Activated T-cell treated with anti-CD3 and anti-CD28 coated beads, Interleukin-2, amount 50 U/mL, for 4 hours (primary cell): ENCODE measurements around the gene AGL. TPM values are rescaled to one million over a fixed set of nuclear protein-coding genes. Genes with fewer than 3 reads are reported as not detected.
A peak's percentile ranks its signal among the peaks of the same experiment; 100 is the strongest.
"Not testable (repeated sequence)": the region's sequence is repeated elsewhere in the genome, so short reads cannot be mapped to it uniquely, and the experiment has no call there.

ENCODE experiments used
- ATAC-seq, 2 donors: fragments of 200-7000 bp; cut with Tn5 transposase; one replicate each; pipeline ENCODE4 v1.10.0; 2021
- DNase-seq: peaks from one replicate; pipeline ENCODE4 v3.0.0-alpha.2; 2020
- H3K27me3 Mint-ChIP-seq: one replicate; pipeline ENCODE4 v1.8.0; 2021; ENCODE audit warnings: low read depth, mixed read lengths
- H3K36me3 Mint-ChIP-seq: one replicate; pipeline ENCODE4 v1.8.0; 2022; ENCODE audit warnings: mixed read lengths; ENCODE audit not compliant: insufficient read depth
- H3K4me1 Mint-ChIP-seq: one replicate; pipeline ENCODE4 v1.8.0; 2021; ENCODE audit warnings: low read depth, mixed read lengths
- H3K4me3 Mint-ChIP-seq: one replicate; pipeline ENCODE4 v1.8.0; 2021; ENCODE audit warnings: mild to moderate bottlenecking, moderate library complexity, mixed read lengths
- H3K9me3 Mint-ChIP-seq: one replicate; pipeline ENCODE4 v1.8.0; 2021; ENCODE audit warnings: mixed read lengths
- total RNA-seq, 3 donors: library from RNA; stranded (reverse); gene quantifications; one replicate each; pipeline ENCODE4 v1.2.1, GENCODE V29; 2021

AGL gene
- total RNA-seq, 3 donors from 2014 or later = 13.8 to 16.1 (median 14.8) TPM

DNA sequence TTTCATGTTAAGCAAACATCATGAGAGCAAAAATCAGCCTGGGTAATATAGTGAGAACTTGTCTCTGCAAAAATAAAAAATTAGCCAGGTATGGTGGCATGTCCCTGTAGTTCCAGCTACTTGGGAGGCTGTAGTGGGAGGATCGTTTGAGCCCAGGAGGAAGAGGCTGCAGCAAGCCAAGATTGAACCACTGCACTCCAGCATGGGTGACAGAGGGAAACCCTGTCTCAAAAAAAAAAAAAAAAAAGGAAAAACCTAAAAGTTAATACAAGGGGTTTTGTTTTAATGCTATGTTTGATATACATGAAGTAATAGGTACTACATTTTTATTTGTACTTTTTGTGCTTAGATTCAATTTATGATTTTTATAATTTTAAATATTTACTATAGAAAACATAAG is 92.6 kb downstream of the AGL start:
- no peaks in the 10 kb centered on the region for H3K36me3 Mint-ChIP-seq
- H3K4me1 Mint-ChIP-seq = no peaks in the 10 kb centered on the region
- H3K27me3 Mint-ChIP-seq = peaks cover 2% of the 10 kb centered on the region
- ATAC-seq = no peak
- H3K4me3 Mint-ChIP-seq = no peak overlapping the region
- DNase-seq = no peak
- H3K9me3 Mint-ChIP-seq = no peaks in the 10 kb centered on the region

DNA sequence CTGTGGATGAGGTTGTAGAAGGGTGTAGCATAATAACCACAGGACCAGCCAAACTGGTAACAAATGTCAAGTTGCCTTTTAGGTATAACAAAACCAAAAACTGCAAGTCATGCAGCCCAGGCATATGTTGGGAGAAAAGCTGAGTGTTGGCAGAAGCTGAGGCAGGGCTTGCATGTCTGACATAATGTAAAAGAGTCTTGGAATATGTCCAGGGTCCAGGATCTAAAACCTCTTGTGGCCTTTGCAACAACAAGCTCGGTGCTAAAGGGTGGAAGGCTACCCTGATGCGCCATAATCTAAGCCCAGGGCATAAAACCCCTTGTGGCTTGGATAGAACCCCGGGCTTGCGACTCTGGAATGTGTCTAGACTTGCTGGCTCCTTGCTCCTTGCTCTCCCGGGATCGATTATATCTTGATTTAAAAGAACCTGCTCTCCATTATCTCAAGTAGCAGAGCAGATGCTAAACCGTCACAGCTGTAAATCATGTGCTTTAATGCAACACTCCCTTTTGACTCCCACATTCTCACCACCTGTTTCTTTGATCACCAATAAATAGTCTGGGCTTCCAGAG is 93.1 kb downstream of the AGL start:
- H3K36me3 Mint-ChIP-seq = no peaks in the 10 kb centered on the region

DNA sequence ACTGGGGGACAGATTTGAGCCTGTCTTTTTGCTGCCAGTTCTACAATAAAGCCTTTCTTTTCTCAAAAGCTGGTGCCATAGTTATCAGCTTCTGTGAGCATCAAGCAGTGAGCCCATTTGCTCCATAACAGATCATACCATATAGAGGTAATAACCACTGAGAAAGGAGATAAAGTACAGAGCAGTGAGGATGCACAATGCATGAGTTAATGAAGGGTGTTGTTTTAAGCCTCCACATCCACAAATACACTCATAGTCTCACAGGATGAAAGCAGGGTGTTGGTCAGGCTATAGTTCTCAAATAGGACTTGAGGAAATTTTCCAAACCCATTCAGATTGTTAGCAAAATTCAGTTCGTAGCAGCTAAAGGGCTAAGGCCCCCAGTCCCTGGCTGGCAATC is 94.0 kb downstream of the AGL start:
- Mint-ChIP-seq H3K36me3 (no peaks in the 10 kb centered on the region), H3K9me3 (no peaks in the 10 kb centered on the region), H3K4me3 (no peak overlapping the region), H3K4me1 (no peaks in the 10 kb centered on the region), H3K27me3 (peaks cover 2% of the 10 kb centered on the region)
- DNase-seq (no peak), ATAC-seq (no peak)

More for the DNA sequence above, 93.1 kb downstream of the AGL start:
- H3K9me3 Mint-ChIP-seq = no peaks in the 10 kb centered on the region
- DNase-seq = no peak
- peaks cover 2% of the 10 kb centered on the region for H3K27me3 Mint-ChIP-seq
- no peak overlapping the region for H3K4me3 Mint-ChIP-seq
- no peak for ATAC-seq
- H3K4me1 Mint-ChIP-seq = no peaks in the 10 kb centered on the region

DNA sequence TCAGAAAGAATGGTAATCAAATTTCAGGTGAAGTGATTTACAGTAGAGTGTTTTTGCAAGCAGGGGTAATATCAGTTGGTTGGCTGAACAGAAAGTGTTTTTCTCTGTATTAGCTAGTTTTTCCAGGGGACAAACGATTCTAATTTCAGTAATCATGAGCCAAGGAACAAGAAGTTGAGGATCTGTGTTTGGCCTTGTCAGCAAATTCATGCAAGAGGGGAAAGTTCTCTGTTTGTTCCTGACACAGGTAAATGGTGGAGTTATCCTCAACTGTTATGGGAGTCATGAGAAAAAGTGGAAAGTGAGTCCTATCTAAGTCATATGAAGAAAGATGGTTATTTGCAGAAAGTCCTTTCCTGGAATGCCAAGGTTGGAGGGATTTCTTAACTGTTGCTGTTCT is 95.0 kb downstream of the AGL start:
- no peak overlapping the region for H3K4me3 Mint-ChIP-seq
- no peak for ATAC-seq
- no peaks in the 10 kb centered on the region for H3K9me3 Mint-ChIP-seq
- no peak for DNase-seq
- no peaks in the 10 kb centered on the region for H3K4me1 Mint-ChIP-seq
- no peaks in the 10 kb centered on the region for H3K36me3 Mint-ChIP-seq
- H3K27me3 Mint-ChIP-seq = peaks cover 2% of the 10 kb centered on the region

DNA sequence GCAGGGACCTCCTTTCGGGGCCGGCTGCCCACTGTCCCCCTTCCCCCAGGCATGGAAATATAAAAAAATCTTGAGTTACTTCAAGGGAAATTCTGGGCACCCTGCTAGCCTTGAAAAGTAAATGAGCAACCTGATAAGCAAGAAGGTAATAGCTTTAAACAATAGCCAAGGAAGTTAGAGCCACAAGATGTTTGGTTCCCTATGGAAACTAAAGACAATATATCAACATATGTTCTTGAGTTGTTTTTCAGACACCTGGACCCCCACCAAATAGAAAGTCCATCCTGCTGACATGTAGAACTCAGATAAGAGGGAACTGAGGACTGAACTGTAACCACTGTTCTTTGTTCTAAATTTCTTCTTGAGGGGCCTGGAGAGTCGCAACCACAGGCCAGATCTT is 100.3 kb downstream of the AGL start:
- DNase-seq (no peak), ATAC-seq (no peak)
- Mint-ChIP-seq H3K27me3 (no peaks in the 10 kb centered on the region), H3K9me3 (no peaks in the 10 kb centered on the region), H3K4me1 (no peaks in the 10 kb centered on the region), H3K4me3 (no peak overlapping the region), H3K36me3 (no peaks in the 10 kb centered on the region)

DNA sequence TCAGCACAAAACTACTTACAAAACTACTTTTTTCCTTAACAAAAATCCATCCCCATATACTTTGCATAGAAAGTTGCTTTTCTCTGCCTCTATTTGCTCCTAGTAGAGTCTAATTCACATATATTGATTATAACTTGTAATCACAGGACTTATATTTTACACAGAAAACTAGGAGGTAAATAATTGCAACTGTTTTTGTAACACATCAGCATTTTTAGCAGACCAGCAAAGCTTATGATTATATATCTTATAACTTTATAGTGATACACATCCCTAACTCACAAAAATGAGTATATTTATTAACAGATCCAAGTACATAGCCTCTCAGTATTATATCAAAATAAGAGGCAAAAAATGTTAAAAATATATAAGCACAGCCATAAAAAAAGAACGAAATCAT is 102.4 kb downstream of the AGL start:
- no peak overlapping the region for H3K4me3 Mint-ChIP-seq
- H3K27me3 Mint-ChIP-seq = no peaks in the 10 kb centered on the region
- no peak for ATAC-seq
- no peak for DNase-seq
- H3K4me1 Mint-ChIP-seq = no peaks in the 10 kb centered on the region
- H3K9me3 Mint-ChIP-seq = no peaks in the 10 kb centered on the region
- H3K36me3 Mint-ChIP-seq = no peaks in the 10 kb centered on the region

DNA sequence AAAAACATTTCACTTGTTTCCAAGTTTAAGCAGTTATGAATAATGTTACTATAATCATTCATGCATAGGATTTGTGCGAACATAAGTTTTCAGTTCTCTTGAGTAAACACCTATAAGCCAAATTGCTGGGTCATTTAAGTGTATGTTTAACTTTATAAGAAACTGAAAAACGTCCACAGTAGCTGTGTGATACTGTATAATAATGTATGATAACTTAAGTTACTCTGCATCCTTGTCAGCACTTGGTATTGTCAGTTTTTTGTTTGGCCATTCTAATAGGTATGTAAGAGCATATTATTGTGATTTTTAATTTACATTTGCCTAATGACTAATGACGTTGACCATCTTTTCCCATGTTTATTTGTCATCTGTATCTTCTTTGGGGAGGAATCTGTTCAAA is 105.2 kb downstream of the AGL start:
- no peaks in the 10 kb centered on the region for H3K9me3 Mint-ChIP-seq
- no peaks in the 10 kb centered on the region for H3K36me3 Mint-ChIP-seq
- no peak for ATAC-seq
- no peaks in the 10 kb centered on the region for H3K27me3 Mint-ChIP-seq
- no peak overlapping the region for H3K4me3 Mint-ChIP-seq
- DNase-seq = no peak
- H3K4me1 Mint-ChIP-seq = no peaks in the 10 kb centered on the region

DNA sequence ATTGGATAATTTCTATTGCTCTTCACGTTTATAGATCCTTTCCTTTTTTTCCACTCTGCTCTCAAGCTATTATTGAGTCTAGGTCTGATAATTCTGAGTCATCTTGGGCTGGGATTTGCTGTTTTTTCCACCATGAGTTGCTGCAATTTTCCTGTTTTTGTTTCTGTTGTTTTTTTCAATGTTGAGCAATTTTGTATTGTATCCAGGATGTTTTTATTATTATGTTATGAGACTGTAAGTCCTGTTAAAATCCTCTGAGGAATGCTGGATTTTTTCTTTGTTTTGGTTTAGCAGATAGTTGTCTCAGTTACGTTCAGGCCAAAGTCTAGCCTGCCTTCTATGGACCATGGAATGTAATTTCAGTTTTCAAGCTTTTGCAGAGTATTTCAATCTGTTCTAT is 106.6 kb downstream of the AGL start:
- DNase-seq = no peak
- H3K27me3 Mint-ChIP-seq = no peaks in the 10 kb centered on the region
- H3K36me3 Mint-ChIP-seq = no peaks in the 10 kb centered on the region
- no peaks in the 10 kb centered on the region for H3K9me3 Mint-ChIP-seq
- no peak for ATAC-seq
- no peaks in the 10 kb centered on the region for H3K4me1 Mint-ChIP-seq
- no peak overlapping the region for H3K4me3 Mint-ChIP-seq

DNA sequence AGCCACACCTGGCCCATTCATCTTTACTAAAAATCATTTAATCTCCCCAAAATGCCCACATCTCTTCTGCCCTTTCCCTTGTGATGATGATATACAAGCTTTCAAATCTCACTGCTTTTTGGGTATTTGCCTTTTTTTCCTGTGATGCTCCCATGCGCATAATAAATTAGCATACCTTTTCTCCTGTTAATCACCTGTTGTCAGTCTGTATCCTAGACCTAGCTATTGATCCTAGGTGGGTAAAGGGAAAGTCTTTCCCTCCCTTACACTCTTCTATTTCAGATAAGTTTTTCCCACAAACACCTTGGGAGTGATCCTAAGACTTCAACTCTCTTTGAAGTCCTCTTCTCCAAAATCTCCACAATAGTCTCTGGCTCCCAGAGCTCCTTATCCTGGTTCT is 107.7 kb downstream of the AGL start:
- Mint-ChIP-seq H3K36me3 (no peaks in the 10 kb centered on the region), H3K4me3 (no peak overlapping the region), H3K4me1 (no peaks in the 10 kb centered on the region), H3K27me3 (no peaks in the 10 kb centered on the region), H3K9me3 (no peaks in the 10 kb centered on the region)
- no peak for ATAC-seq
- DNase-seq = no peak

DNA sequence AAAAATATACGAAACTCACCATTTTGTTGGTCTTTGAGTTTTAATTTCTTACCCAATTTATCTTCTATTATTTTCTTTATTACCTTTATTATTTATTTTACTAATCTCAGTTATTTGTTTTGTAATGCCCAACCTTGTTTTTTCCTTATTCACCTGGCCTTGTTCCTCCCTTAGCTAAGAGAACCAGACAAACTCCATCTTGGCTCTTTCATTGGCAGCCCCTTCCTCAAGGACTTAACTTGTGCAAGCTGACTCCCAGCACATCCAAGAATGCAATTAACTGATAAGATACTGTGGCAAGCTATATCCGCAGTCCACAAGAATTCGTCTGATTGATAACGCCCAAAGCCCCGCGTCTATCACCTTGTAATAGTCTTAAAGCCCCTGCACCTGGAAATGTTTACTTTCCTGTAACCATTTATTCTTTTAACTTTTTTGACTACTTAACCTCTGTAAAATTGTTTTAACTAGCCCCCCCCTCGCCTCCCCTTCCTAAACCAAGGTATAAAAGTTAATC is 109.1 kb downstream of the AGL start:
- H3K9me3 Mint-ChIP-seq, H3K36me3 Mint-ChIP-seq, H3K4me3 Mint-ChIP-seq, H3K27me3 Mint-ChIP-seq, DNase-seq, ATAC-seq, H3K4me1 Mint-ChIP-seq: not testable (repeated sequence)

DNA sequence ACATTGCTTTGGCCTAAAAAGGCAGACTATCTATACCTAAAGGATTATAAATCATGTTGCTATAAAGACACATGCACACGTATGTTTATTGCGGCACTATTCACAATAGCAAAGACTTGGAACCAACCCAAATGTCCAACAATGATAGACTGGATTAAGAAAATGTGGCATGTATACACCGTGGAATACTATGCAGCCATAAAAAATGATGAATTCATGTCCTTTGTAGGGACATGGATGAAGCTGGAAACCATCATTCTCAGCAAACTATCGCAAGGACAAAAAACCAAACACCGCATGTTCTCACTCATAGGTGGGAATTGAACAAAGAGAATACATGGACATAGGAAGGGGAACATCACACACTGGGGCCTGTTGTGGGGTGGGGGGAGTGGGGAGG is 110.1 kb downstream of the AGL start:
- H3K4me3 Mint-ChIP-seq, ATAC-seq, DNase-seq, H3K27me3 Mint-ChIP-seq, H3K4me1 Mint-ChIP-seq, H3K36me3 Mint-ChIP-seq, H3K9me3 Mint-ChIP-seq: not testable (repeated sequence)

DNA sequence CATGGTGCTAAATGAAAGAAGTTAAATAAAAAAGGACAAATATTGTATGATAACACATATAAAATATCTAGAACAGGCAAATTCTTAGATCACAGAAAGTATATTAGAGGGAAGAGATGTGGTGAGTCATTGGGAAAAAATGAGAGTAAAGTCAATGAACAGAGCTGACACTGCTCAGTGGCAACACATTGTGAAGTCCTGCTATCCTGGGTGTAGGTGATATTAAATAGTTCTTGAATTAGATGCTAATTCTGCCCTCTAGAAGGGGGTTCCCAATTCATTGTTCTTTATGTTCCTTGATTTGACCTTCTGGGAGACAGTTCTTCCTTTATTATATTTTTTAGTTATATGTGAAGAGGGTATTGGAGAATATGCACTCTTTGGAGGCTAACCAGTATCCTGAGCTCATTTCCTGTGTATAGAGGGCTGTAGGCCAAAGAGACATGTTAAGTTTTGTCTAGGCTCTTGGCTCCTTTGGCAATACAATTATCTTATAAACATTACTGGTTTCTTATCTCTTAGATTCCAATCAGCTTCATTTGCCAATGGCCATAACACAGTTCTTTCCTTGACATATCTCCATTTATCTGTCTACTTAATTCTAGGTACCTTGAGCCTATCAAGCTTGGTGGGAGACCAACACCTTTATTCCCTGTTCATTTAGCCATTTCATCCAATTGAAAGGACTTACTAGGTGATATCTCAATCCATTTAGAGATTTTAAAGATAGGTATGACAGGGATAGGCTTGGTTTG is 113.1 kb downstream of the AGL start:
- Mint-ChIP-seq H3K36me3 (no peaks in the 10 kb centered on the region), H3K4me3 (no peak overlapping the region), H3K9me3 (no peaks in the 10 kb centered on the region), H3K4me1 (no peaks in the 10 kb centered on the region), H3K27me3 (no peaks in the 10 kb centered on the region)
- ATAC-seq (no peak), DNase-seq (no peak)

DNA sequence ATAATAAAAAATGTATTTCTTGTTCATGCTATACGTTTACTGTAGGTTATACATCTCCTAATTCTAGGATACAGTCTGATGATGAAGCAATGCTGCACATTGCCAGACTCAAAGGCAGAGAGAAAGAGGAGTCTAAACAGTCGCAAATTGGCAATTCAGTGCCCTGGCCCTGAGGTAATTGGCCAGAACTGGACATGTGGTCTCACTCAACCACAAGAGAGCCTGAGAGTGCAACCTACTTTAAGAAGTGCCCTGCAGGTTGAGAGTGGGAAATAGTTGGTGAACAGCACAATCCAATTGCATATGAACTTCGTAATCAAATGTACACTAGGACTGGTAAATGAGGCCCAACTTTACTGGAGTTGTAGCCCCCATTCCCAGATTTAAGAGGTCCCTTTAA is 114.6 kb downstream of the AGL start:
- Mint-ChIP-seq H3K36me3 (no peaks in the 10 kb centered on the region), H3K9me3 (no peaks in the 10 kb centered on the region), H3K4me3 (no peak overlapping the region), H3K27me3 (no peaks in the 10 kb centered on the region), H3K4me1 (peaks cover 9% of the 10 kb centered on the region)
- ATAC-seq (no peak), DNase-seq (no peak)

DNA sequence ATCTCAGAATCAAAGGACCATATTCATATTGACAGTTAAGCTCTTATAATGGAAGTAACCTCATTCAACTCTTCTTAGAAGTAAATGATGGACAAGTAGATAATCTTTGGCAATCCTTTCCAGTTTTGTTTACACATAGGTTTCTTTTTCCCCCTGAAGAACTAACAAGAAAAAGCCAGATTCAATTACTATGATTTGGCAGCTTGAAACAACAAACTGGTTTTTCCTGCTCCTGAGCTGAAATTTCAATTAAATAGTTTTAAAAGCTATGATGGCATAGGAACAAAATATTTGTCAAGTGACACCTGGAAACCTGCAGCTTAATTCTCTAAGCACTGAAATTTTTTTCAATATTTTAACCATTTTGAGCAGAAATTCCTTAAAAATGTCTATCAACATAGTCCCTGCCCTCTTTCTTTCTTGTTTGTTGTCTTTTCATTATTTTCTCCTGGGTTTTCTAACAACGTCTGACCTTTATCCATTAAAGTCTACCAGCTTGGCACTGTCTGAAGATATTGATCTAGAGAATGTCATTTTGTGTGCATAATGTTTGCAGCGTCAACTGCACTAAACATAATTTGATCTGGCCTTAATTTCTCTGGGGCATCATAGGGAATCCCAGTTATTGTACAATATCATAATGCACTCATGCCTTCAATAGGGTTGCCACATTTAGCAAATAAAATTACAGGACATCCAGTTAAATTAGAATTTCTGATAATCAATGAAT is 115.7 kb downstream of the AGL start:
- no peak for DNase-seq
- no peak for ATAC-seq
- no peak overlapping the region for H3K4me3 Mint-ChIP-seq
- H3K4me1 Mint-ChIP-seq = peaks cover 16% of the 10 kb centered on the region
- no peaks in the 10 kb centered on the region for H3K9me3 Mint-ChIP-seq
- H3K36me3 Mint-ChIP-seq = no peaks in the 10 kb centered on the region
- no peaks in the 10 kb centered on the region for H3K27me3 Mint-ChIP-seq

DNA sequence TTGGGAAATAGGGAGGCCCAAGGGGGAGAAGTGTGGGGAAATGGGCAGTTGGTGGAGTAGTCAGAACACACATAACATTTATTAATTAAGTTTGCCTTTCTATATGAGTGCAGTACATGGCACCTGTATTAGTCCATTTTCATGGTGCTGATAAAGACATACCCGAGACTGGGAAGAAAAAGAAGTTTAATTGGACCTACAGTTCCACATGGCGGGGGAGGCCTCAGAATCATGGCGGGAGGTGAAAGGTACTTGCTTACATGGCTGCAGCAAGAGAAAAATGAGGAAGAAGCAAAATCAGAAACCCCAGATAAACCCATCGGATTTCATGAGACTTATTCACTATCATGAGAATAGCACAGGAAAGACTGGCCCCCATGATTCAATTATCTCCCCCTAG is 118.1 kb downstream of the AGL start:
- H3K4me3 Mint-ChIP-seq = peak overlapping the region; percentile 2
- no peaks in the 10 kb centered on the region for H3K36me3 Mint-ChIP-seq
- ATAC-seq (no peak), DNase-seq (no peak)
- H3K4me1 Mint-ChIP-seq = peaks cover 33% of the 10 kb centered on the region
- no peaks in the 10 kb centered on the region for H3K27me3 Mint-ChIP-seq
- no peaks in the 10 kb centered on the region for H3K9me3 Mint-ChIP-seq
